Measurements from ENCODE around the gene TFF3. TPM values are rescaled to one million over a fixed set of nuclear protein-coding genes. Genes with fewer than 3 reads are reported as not detected.

Gene TFF3
- total RNA-seq, 1 experiment from 2014 or later = not detected

- no peak overlapping the region for H3K27ac ChIP-seq (ENCODE audit: low read depth, low read length, poor library complexity, severe bottlenecking)
- ChIA-PET POLR2A (ENCODE audit: low non-redundant PET) (no interaction called here), CTCF (no interaction called here)
- BruUV-seq (replicated peaks) = no TSS peak
- no peak overlapping the region for H3K4me3 ChIP-seq (ENCODE audit: low read depth, low read length, poor library complexity, severe bottlenecking)
- intact Hi-C loops (cut with micrococcal nuclease; ENCODE audit: unreplicated experiment) = no loop called here
- H3K4me1 ChIP-seq (ENCODE audit: insufficient read depth, low read length, poor library complexity, severe bottlenecking) = no peaks in the 10 kb centered on the region
- TF ChIP-seq EZH2 (IDR thresholded peaks at IDR 0.05; ENCODE audit: borderline replicate concordance, low read depth, low read length, poor library complexity, severe bottlenecking) (no peak), CTCF (conservative IDR thresholded peaks at IDR 0.05; ENCODE audit: low read depth, low read length) (no peak)
- no peak for DNase-seq (ENCODE audit: low spot score)
- H3K36me3 ChIP-seq (ENCODE audit: insufficient read depth, low read length, poor library complexity, severe bottlenecking) = no peaks in the 10 kb centered on the region
- no peaks in the 10 kb centered on the region for H3K9me3 ChIP-seq (ENCODE audit: low read depth, low read length, poor library complexity, severe bottlenecking)
- no peaks in the 10 kb centered on the region for H3K27me3 ChIP-seq (replicated peaks; ENCODE audit: insufficient read depth, low read depth, low read length, poor library complexity)
These were observed 45.8 kb downstream of the TFF3 start for GRCh38 chr21:42269386-42269785.

GRCh38 chr21:42266971-42267556 is 48.1 kb downstream of the TFF3 start:
- TF ChIP-seq CTCF (conservative IDR thresholded peaks at IDR 0.05; ENCODE audit: low read depth, low read length) = no peak
- TF ChIP-seq EZH2 (IDR thresholded peaks at IDR 0.05; ENCODE audit: borderline replicate concordance, low read depth, low read length, poor library complexity, severe bottlenecking) = no peak
- POLR2A ChIA-PET (ENCODE audit: low non-redundant PET) = no interaction called here

GRCh38 chr21:42265231-42265812 is 49.9 kb downstream of the TFF3 start:
- H3K9me3 ChIP-seq (ENCODE audit: low read depth, low read length, poor library complexity, severe bottlenecking) = no peaks in the 10 kb centered on the region
- intact Hi-C loops (cut with micrococcal nuclease; ENCODE audit: unreplicated experiment) = no loop called here
- no TSS peak for BruUV-seq (replicated peaks)
- CTCF ChIA-PET = no interaction called here
- DNase-seq (ENCODE audit: low spot score) = no peak
- TF ChIP-seq CTCF (conservative IDR thresholded peaks at IDR 0.05; ENCODE audit: low read depth, low read length) (no peak), EZH2 (IDR thresholded peaks at IDR 0.05; ENCODE audit: borderline replicate concordance, low read depth, low read length, poor library complexity, severe bottlenecking) (no peak)
- H3K4me1 ChIP-seq (ENCODE audit: insufficient read depth, low read length, poor library complexity, severe bottlenecking) = peaks cover 9% of the 10 kb centered on the region
- H3K4me3 ChIP-seq (ENCODE audit: low read depth, low read length, poor library complexity, severe bottlenecking) = no peak overlapping the region
- no peaks in the 10 kb centered on the region for H3K27me3 ChIP-seq (replicated peaks; ENCODE audit: insufficient read depth, low read depth, low read length, poor library complexity)
- H3K27ac ChIP-seq (ENCODE audit: low read depth, low read length, poor library complexity, severe bottlenecking) = no peak overlapping the region
- H3K36me3 ChIP-seq (ENCODE audit: insufficient read depth, low read length, poor library complexity, severe bottlenecking) = no peaks in the 10 kb centered on the region
- POLR2A ChIA-PET (ENCODE audit: low non-redundant PET) = no interaction called here

More at GRCh38 chr21:42266971-42267556, 48.1 kb downstream of the TFF3 start:
- intact Hi-C loops (cut with micrococcal nuclease; ENCODE audit: unreplicated experiment) = no loop called here
- BruUV-seq (replicated peaks) = no TSS peak
- Histone ChIP-seq H3K36me3 (ENCODE audit: insufficient read depth, low read length, poor library complexity, severe bottlenecking) (no peaks in the 10 kb centered on the region), H3K4me3 (ENCODE audit: low read depth, low read length, poor library complexity, severe bottlenecking) (no peak overlapping the region), H3K4me1 (ENCODE audit: insufficient read depth, low read length, poor library complexity, severe bottlenecking) (peaks cover 9% of the 10 kb centered on the region), H3K27me3 (replicated peaks; ENCODE audit: insufficient read depth, low read depth, low read length, poor library complexity) (no peaks in the 10 kb centered on the region), H3K27ac (ENCODE audit: low read depth, low read length, poor library complexity, severe bottlenecking) (no peak overlapping the region), H3K9me3 (ENCODE audit: low read depth, low read length, poor library complexity, severe bottlenecking) (no peaks in the 10 kb centered on the region)
- DNase-seq (ENCODE audit: low spot score) = no peak
- CTCF ChIA-PET = no interaction called here

Data from A673 (cell line).